Measurements from ENCODE around the gene ZIC1. TPM values are rescaled to one million over a fixed set of nuclear protein-coding genes. Genes with fewer than 3 reads are reported as not detected.

Gene ZIC1
- total RNA-seq, 2 donors from 2014 or later: not detected

DNA sequence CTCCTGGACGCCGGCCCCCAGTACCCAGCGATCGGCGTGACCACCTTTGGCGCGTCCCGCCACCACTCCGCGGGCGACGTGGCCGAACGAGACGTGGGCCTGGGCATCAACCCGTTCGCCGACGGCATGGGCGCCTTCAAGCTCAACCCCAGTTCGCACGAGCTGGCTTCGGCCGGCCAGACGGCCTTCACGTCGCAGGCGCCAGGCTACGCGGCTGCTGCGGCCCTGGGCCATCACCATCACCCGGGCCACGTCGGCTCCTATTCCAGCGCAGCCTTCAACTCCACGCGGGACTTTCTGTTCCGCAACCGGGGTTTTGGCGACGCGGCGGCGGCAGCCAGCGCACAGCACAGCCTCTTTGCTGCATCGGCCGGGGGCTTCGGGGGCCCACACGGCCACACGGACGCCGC, 956 bp downstream of the ZIC1 start:
- DNase-seq: no peak
- Histone ChIP-seq H3K4me3 (no peak overlapping the region), H3K9me3 (no peaks in the 10 kb centered on the region), H3K27ac (no peak overlapping the region), H3K27me3 (peaks cover 4 to 84% of the 10 kb centered on the region in 2 donors), H3K4me1 (peaks cover 31% of the 10 kb centered on the region), H3K36me3 (replicated peaks in 1 of 2; ENCODE audit: insufficient read depth in 1 of 2, low read depth in 2 of 2) (no peaks in the 10 kb centered on the region)
- intact Hi-C loops (cut with DNase I): no loop called here
- no peak for ATAC-seq
- WGBS, 2 donors: 5% methylated on average over 52 of the region's 52 CpGs; no CpG with 5 or more reads in 1 of the 2 donors
- TF ChIP-seq POLR2A (IDR thresholded peaks at IDR 0.05): no peak
- TF ChIP-seq, protein P1, sequence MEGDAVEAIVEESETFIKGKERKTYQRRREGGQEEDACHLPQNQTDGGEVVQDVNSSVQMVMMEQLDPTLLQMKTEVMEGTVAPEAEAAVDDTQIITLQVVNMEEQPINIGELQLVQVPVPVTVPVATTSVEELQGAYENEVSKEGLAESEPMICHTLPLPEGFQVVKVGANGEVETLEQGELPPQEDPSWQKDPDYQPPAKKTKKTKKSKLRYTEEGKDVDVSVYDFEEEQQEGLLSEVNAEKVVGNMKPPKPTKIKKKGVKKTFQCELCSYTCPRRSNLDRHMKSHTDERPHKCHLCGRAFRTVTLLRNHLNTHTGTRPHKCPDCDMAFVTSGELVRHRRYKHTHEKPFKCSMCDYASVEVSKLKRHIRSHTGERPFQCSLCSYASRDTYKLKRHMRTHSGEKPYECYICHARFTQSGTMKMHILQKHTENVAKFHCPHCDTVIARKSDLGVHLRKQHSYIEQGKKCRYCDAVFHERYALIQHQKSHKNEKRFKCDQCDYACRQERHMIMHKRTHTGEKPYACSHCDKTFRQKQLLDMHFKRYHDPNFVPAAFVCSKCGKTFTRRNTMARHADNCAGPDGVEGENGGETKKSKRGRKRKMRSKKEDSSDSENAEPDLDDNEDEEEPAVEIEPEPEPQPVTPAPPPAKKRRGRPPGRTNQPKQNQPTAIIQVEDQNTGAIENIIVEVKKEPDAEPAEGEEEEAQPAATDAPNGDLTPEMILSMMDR (IDR thresholded peaks at IDR 0.05): no peak

DNA sequence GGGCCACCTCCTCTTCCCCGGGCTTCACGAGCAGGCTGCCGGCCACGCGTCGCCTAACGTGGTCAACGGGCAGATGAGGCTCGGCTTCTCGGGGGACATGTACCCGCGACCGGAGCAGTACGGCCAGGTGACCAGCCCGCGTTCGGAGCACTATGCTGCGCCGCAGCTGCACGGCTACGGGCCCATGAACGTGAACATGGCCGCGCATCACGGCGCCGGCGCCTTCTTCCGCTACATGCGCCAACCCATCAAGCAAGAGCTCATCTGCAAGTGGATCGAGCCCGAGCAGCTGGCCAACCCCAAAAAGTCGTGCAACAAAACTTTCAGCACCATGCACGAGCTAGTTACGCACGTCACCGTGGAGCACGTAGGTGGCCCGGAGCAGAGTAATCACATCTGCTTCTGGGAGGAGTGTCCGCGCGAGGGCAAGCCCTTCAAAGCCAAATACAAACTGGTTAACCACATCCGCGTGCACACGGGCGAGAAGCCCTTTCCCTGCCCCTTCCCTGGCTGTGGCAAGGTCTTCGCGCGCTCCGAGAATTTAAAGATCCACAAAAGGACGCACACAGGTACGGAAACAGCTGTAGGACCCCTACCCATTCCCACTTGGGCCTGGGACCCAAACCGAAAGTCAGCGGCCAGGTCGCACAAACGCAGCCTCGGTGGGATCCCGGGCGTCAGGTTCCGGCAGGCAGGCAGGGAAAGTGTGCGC, 1.5 kb downstream of the ZIC1 start:
- intact Hi-C loops (cut with DNase I): no loop called here
- H3K36me3 ChIP-seq (replicated peaks in 1 of 2; ENCODE audit: insufficient read depth in 1 of 2, low read depth in 2 of 2): no peaks in the 10 kb centered on the region
- no peak overlapping the region for H3K4me3 ChIP-seq
- WGBS, 2 donors: 3 to 6% methylated on average over 46 to 61 of the region's 61 CpGs
- H3K27me3 ChIP-seq: peaks cover 6 to 79% of the 10 kb centered on the region in 2 donors
- no peaks in the 10 kb centered on the region for H3K9me3 ChIP-seq
- peaks cover 31% of the 10 kb centered on the region for H3K4me1 ChIP-seq
- no peak for ATAC-seq
- no peak overlapping the region for H3K27ac ChIP-seq
- DNase-seq: no peak
- TF ChIP-seq, protein P1 (IDR thresholded peaks at IDR 0.05): no peak
- no peak for TF ChIP-seq POLR2A (IDR thresholded peaks at IDR 0.05)

DNA sequence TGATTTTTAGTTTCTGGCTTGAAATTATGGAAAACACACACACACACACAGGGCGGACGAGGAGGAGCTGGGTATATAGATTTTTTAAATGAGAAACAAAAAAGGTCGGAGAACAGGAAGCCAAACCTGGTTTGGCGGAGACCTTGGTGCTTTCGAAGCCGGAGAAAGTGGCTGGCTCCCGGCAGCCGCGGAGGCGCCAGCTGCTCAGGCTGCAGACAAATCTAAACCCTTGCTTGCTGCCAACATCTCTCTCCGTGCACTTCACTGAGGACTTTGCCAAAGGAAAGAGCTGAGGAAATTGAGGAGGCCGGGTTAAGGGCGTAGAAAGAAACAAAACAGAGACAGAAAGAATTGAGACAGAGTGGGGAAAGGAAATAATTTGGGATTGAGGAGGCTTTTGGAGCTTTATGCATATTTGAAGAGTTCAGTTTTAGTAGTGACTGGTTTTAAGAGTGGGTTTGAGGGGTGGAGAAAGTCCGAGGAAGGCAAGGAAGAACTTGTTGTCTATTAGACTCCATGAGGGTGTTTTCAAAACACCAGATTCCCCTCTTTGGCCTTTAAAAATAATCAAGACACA, 2.2 kb downstream of the ZIC1 start:
- Histone ChIP-seq H3K27ac (no peak overlapping the region), H3K27me3 (peaks cover 9 to 74% of the 10 kb centered on the region in 2 donors), H3K36me3 (replicated peaks in 1 of 2; ENCODE audit: insufficient read depth in 1 of 2, low read depth in 2 of 2) (no peaks in the 10 kb centered on the region), H3K4me1 (peaks cover 31% of the 10 kb centered on the region), H3K4me3 (no peak overlapping the region), H3K9me3 (no peaks in the 10 kb centered on the region)
- DNase-seq: peak in 1 of 4 donors; percentile 27
- intact Hi-C loops (cut with DNase I): no loop called here
- TF ChIP-seq POLR2A (IDR thresholded peaks at IDR 0.05): no peak
- TF ChIP-seq, protein P1 (IDR thresholded peaks at IDR 0.05): no peak
- peak; percentile 30 for ATAC-seq
- 3 to 9% methylated on average over 14 of the region's 14 CpGs for WGBS, 2 donors

GRCh38 chr3:147411815-147412241, 2.7 kb downstream of the ZIC1 start:
- TF ChIP-seq POLR2A (IDR thresholded peaks at IDR 0.05): no peak
- TF ChIP-seq, protein P1 (IDR thresholded peaks at IDR 0.05): no peak
- WGBS, 2 donors: 8 to 20% methylated on average over 20 of the region's 20 CpGs
- H3K27me3 ChIP-seq: peaks cover 9 to 69% of the 10 kb centered on the region in 2 donors
- H3K4me1 ChIP-seq: peaks cover 31% of the 10 kb centered on the region
- intact Hi-C loops (cut with DNase I): no loop called here
- H3K4me3 ChIP-seq: no peak overlapping the region
- H3K36me3 ChIP-seq (replicated peaks in 1 of 2; ENCODE audit: insufficient read depth in 1 of 2, low read depth in 2 of 2): no peaks in the 10 kb centered on the region
- no peak overlapping the region for H3K27ac ChIP-seq
- H3K9me3 ChIP-seq: no peaks in the 10 kb centered on the region
- no peak for DNase-seq
- no peak for ATAC-seq
